AG09309 (cell line): Measurements from ENCODE around the gene WWC1.
"Not testable (repeated sequence)": the region's sequence is repeated elsewhere in the genome, so short reads cannot be mapped to it uniquely, and the experiment has no call there.

Experiments
- DNase-seq: peaks from one replicate; pipeline ENCODE4 v3.0.0-alpha.2; 2010; ENCODE audit warnings: low read depth
- H3K4me3 ChIP-seq: 2 replicates; pipeline ENCODE4 v1.5.1; 2011; ENCODE audit warnings: mild to moderate bottlenecking, low read depth, low read length, moderate library complexity; ENCODE audit not compliant: control insufficient read depth
- CTCF ChIP-seq: IDR thresholded peaks from 2 replicates; pipeline ENCODE4 v1.5.1; 2011; ENCODE audit warnings: mild to moderate bottlenecking, low read depth, low read length, inconsistent platforms; ENCODE audit not compliant: insufficient read depth, control insufficient read depth; ENCODE audit errors: missing control alignments

The WWC1 gene

DNA sequence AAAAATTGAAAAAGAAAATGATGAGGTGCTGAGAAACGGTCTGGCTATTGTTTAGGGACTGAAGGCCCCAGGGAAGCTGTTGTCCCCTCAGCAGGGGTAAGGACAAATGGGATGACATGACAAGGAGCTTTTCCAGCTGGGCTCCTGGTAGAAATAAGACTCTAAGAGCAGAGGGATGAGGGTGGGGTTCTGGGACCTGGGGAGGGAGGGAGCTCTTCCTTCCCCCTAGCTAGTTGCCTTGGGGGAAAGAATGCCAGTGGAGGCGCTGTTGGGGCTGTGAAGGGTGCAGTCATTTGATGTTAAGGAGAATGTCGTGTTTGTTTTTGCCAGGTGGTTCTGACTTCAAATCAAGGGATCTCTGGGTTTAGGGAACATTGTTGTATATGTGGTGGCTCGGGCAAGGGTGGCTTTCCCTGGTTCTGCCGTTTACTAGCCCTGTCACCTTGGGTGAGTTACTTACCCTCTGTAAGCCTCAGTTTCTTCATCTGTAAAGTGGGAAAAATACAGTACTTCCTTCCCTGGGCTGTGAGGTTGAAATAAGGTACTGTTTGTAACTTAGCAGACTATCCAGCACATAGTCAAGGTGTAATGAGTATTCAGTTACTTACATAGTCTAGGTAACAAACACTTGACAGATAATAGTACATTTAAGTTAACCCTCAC is 47.8 kb downstream of the WWC1 start:
- H3K4me3 ChIP-seq, result no peak overlapping the region
- TF ChIP-seq CTCF, result no peak
- DNase-seq, result no peak

GRCh38 chr5:168339772-168340140 is 48.3 kb downstream of the WWC1 start:
- not testable (repeated sequence) for DNase-seq, H3K4me3 ChIP-seq

- H3K4me3 ChIP-seq, result no peak overlapping the region
- TF ChIP-seq CTCF, result no peak
- DNase-seq, result no peak
Observed at GRCh38 chr5:168340487-168340886, 49.0 kb downstream of the WWC1 start.

DNA sequence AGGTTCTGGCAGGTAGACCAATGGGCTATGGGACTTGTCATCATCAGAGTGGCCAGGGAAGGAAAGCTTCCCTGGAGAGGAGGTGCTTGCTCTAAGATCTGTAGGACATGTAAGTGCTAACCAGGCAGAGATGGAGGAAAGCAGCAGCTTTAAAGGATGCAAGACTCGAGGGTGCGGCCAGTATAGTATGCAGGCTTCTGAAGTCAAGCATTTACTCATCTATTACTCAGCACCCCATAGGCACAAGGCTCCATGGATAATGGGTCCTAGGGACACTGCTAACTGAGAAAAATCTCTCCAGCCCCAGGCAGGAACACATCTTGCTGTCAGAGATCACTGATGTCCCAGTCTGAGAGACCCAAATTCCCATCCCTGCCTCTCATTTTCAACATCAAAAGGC is 49.7 kb downstream of the WWC1 start:
- no peak for DNase-seq
- H3K4me3 ChIP-seq, result no peak overlapping the region
- TF ChIP-seq CTCF, result no peak

DNA sequence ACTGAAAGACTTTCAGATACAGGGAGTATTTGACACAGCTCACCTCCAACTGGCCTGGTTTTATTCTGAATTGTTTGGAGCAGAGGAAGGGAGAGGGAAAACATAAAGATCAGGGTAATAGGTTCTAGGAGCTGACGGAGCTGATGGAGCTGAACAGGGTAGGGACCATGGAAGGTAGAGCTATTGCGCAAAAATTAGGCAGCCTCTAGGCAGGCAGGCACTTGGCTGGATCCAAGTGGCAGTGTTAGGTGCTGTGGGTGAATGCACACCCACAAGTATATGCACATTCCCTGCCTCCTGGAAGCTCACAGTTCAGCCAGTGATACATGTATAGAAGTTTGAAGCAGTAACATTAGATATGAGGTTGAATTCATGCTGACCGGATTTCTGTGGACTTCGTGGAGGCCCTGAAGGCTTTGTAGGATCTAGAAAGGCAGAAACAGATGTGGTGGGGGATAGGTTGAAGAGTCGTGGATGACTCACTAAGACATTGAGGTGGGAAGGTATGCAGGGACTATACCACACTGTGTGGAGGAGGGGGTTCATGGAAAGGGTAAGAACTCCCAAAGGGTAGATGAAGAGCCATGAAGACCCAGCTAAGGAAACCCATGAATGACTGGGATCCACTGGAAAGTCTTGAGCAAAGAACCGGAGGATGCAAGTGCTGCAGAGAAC is 50.8 kb downstream of the WWC1 start:
- no peak for TF ChIP-seq CTCF
- DNase-seq, result no peak
- H3K4me3 ChIP-seq, result no peak overlapping the region

- DNase-seq, result no peak
- no peak overlapping the region for H3K4me3 ChIP-seq
- no peak for TF ChIP-seq CTCF
Observed at GRCh38 chr5:168342985-168343384, 51.5 kb downstream of the WWC1 start.

DNA sequence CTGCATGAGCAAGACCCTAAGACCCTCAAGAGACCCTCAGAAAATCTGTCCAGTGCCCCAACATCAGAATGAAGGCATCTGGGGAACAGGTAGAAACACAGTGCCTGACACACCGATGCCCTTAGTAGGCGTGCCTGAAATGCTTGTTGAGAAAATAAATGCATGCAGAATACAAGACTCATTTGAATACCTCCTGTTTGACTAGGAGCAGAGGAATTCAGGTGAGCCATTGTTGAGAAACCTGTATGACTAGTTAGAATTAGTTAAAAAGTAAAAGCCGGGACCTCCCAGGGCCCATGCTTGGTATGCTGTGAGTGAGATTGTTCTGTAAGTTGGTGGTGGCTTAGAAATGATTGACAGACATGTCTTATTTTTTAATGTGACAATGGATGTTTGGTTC is 55.0 kb downstream of the WWC1 start:
- DNase-seq, result no peak
- TF ChIP-seq CTCF, result no peak

More for the DNA sequence above, 55.0 kb downstream of the WWC1 start:
- H3K4me3 ChIP-seq, result no peak overlapping the region
